ENCODE data around the gene CCDC142. TPM values are rescaled to one million over a fixed set of nuclear protein-coding genes. Genes with fewer than 3 reads are reported as not detected.
A peak's percentile ranks its signal among the peaks of the same experiment; 100 is the strongest.

Gene CCDC142
- total and polyA plus RNA-seq, 9 of the 15 experiments (the other 6 are each of a cell fraction or from before 2014, with no cell fraction given) = 0.55 to 11.7 (median 7.2) TPM

DNA sequence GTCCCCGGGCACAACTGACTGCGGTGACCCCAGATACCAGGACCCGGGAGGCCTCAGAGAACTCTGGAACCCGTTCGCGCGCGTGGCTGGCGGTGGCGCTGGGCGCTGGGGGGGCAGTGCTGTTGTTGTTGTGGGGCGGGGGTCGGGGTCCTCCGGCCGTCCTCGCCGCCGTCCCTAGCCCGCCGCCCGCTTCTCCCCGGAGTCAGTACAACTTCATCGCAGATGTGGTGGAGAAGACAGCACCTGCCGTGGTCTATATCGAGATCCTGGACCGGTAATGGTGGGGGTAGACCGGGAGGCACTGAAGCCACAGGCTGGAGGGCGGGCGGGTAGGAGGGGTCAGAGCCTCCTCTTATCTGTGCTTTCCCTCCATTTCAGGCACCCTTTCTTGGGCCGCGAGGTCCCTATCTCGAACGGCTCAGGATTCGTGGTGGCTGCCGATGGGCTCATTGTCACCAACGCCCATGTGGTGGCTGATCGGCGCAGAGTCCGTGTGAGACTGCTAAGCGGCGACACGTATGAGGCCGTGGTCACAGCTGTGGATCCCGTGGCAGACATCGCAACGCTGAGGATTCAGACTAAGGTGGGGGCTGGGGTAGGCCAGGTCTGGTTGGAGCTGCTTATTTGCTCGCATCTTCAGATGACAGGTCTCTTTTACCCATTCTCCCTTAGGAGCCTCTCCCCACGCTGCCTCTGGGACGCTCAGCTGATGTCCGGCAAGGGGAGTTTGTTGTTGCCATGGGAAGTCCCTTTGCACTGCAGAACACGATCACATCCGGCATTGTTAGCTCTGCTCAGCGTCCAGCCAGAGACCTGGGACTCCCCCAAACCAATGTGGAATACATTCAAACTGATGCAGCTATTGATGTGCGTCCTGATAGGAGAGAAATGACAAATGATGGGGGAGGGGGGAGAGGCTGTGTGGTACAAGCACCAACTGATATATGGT lies 47.7 kb upstream of the CCDC142 start (continued):
- TF ChIP-seq, protein P1, sequence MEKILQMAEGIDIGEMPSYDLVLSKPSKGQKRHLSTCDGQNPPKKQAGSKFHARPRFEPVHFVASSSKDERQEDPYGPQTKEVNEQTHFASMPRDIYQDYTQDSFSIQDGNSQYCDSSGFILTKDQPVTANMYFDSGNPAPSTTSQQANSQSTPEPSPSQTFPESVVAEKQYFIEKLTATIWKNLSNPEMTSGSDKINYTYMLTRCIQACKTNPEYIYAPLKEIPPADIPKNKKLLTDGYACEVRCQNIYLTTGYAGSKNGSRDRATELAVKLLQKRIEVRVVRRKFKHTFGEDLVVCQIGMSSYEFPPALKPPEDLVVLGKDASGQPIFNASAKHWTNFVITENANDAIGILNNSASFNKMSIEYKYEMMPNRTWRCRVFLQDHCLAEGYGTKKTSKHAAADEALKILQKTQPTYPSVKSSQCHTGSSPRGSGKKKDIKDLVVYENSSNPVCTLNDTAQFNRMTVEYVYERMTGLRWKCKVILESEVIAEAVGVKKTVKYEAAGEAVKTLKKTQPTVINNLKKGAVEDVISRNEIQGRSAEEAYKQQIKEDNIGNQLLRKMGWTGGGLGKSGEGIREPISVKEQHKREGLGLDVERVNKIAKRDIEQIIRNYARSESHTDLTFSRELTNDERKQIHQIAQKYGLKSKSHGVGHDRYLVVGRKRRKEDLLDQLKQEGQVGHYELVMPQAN (IDR thresholded peaks at IDR 0.05; ENCODE audit: borderline replicate concordance) = peak; percentile 84
- TF ChIP-seq ZC3H11A (IDR thresholded peaks at IDR 0.05; ENCODE audit: low read depth, low read length) = no peak
- TF ChIP-seq NR2C1 (IDR thresholded peaks at IDR 0.05) = no peak; the same call in 1 of the 2 replicates
- no peak for TF ChIP-seq NR2C1 (tag; IDR thresholded peaks at IDR 0.05)
- peak in 1 of 2 experiments; percentile 85; a peak in 1 of 3 replicates for TF ChIP-seq CBX3 (IDR thresholded peaks at IDR 0.05; ENCODE audit: borderline replicate concordance in 1 of 2, low read length in 2 of 2)
- TF ChIP-seq, protein P2, sequence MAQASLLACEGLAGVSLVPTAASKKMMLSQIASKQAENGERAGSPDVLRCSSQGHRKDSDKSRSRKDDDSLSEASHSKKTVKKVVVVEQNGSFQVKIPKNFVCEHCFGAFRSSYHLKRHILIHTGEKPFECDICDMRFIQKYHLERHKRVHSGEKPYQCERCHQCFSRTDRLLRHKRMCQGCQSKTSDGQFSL (CRISPR knock-in tag; IDR thresholded peaks at IDR 0.05) = peak; percentile 89
- TF ChIP-seq, protein P2 (tag; IDR thresholded peaks at IDR 0.05) = peak in 1 of 2 experiments; percentile 85; a peak in 2 of 4 replicates
- TF ChIP-seq ZNF239 (CRISPR knock-in tag; IDR thresholded peaks at IDR 0.05) = no peak
- TF ChIP-seq NFXL1 (CRISPR knock-in tag; IDR thresholded peaks at IDR 0.05) = no peak
- peak; percentile 80 for TF ChIP-seq HDAC2 (IDR thresholded peaks at IDR 0.05)
- no peak for TF ChIP-seq POLR3A (IDR thresholded peaks at IDR 0.05; ENCODE audit: borderline replicate concordance, extremely low read depth, insufficient read depth, insufficient read length)
- TF ChIP-seq MED1 (CRISPR knock-in tag; IDR thresholded peaks at IDR 0.05; ENCODE audit: borderline replicate concordance) = no peak
- no peak for TF ChIP-seq ZNF431 (CRISPR knock-in tag; IDR thresholded peaks at IDR 0.05)
- TF ChIP-seq, protein P3, sequence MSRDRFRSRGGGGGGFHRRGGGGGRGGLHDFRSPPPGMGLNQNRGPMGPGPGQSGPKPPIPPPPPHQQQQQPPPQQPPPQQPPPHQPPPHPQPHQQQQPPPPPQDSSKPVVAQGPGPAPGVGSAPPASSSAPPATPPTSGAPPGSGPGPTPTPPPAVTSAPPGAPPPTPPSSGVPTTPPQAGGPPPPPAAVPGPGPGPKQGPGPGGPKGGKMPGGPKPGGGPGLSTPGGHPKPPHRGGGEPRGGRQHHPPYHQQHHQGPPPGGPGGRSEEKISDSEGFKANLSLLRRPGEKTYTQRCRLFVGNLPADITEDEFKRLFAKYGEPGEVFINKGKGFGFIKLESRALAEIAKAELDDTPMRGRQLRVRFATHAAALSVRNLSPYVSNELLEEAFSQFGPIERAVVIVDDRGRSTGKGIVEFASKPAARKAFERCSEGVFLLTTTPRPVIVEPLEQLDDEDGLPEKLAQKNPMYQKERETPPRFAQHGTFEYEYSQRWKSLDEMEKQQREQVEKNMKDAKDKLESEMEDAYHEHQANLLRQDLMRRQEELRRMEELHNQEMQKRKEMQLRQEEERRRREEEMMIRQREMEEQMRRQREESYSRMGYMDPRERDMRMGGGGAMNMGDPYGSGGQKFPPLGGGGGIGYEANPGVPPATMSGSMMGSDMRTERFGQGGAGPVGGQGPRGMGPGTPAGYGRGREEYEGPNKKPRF (IDR thresholded peaks at IDR 0.05; ENCODE audit: low read depth, low read length) = no peak
- TF ChIP-seq ZNF589 (CRISPR knock-in tag; IDR thresholded peaks at IDR 0.05; ENCODE audit: low read depth) = peak; percentile 60; the same call in 1 of the 2 replicates
- TF ChIP-seq CBFA2T3 (IDR thresholded peaks at IDR 0.05) = peak; percentile 93
- TF ChIP-seq MIER1 (IDR thresholded peaks at IDR 0.05; ENCODE audit: low read depth) = peak; percentile 58; the same call in 1 of the 2 replicates
- peak; percentile 41; the same call in 1 of the 2 replicates for TF ChIP-seq CC2D1A (IDR thresholded peaks at IDR 0.05)
- peak; percentile 88 for TF ChIP-seq NCOR1 (IDR thresholded peaks at IDR 0.05)
- peak; percentile 85; the same call in 1 of the 2 replicates for TF ChIP-seq RNF2 (IDR thresholded peaks at IDR 0.05)
- TF ChIP-seq, protein P4, sequence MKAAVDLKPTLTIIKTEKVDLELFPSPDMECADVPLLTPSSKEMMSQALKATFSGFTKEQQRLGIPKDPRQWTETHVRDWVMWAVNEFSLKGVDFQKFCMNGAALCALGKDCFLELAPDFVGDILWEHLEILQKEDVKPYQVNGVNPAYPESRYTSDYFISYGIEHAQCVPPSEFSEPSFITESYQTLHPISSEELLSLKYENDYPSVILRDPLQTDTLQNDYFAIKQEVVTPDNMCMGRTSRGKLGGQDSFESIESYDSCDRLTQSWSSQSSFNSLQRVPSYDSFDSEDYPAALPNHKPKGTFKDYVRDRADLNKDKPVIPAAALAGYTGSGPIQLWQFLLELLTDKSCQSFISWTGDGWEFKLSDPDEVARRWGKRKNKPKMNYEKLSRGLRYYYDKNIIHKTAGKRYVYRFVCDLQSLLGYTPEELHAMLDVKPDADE (conservative IDR thresholded peaks at IDR 0.05; ENCODE audit: control insufficient read depth, low read depth, low read length) = 0 out of 2 replicates have a peak, but pooled peaks have one; percentile 39
- no peak for TF ChIP-seq ZNF324 (CRISPR knock-in tag; IDR thresholded peaks at IDR 0.05)
- TF ChIP-seq HOXB6 (CRISPR knock-in tag; IDR thresholded peaks at IDR 0.05; ENCODE audit: borderline replicate concordance) = no peak

Data from K562 (cell line).